GM23338 (cell line): ENCODE data around the gene EGF. TPM values are rescaled to one million over a fixed set of nuclear protein-coding genes. Genes with fewer than 3 reads are reported as not detected.

Source experiments
- ATAC-seq: fragments of 200-7000 bp; cut with Tn5 transposase; 3 replicates; pipeline ENCODE4 v1.9.1; 2020
- DNase-seq: peaks from one replicate; pipeline ENCODE4 v3.0.0-alpha.2; 2015; ENCODE audit warnings: low spot score
- H2AFZ ChIP-seq: fragments of 200-600 bp; sonication (generic); 2 replicates; pipeline ENCODE4 v1.8.0; 2016; ENCODE audit warnings: antibody characterized with exemption, mild to moderate bottlenecking, moderate library complexity
- H3F3A ChIP-seq: fragments of 200-600 bp; sonication (generic); replicated peaks from 2 replicates; pipeline ENCODE4 v1.8.0; 2017; ENCODE audit warnings: antibody characterized with exemption, mixed run types, low read depth
- H3K27ac ChIP-seq: fragments of 200-600 bp; sonication (generic); 2 replicates; pipeline ENCODE4 v1.6.1; 2016; ENCODE audit warnings: low read depth
- H3K27me3 ChIP-seq: fragments of 200-600 bp; sonication (generic); 2 replicates; pipeline ENCODE4 v1.8.0; 2016; ENCODE audit warnings: mild to moderate bottlenecking, mixed run types, moderate library complexity; ENCODE audit not compliant: insufficient read depth
- H3K36me3 ChIP-seq: fragments of 200-600 bp; sonication (generic); 2 replicates; pipeline ENCODE4 v1.8.0; 2016; ENCODE audit warnings: mild to moderate bottlenecking; ENCODE audit not compliant: insufficient read depth
- H3K4me1 ChIP-seq: fragments of 200-600 bp; sonication (generic); 2 replicates; pipeline ENCODE4 v1.8.0; 2016; ENCODE audit warnings: mild to moderate bottlenecking, moderate library complexity; ENCODE audit not compliant: insufficient read depth
- H3K4me2 ChIP-seq: fragments of 200-600 bp; sonication (generic); 2 replicates; pipeline ENCODE4 v1.7.1; 2017; ENCODE audit warnings: mixed run types
- H3K4me3 ChIP-seq: fragments of 200-600 bp; sonication (generic); 2 replicates; pipeline ENCODE4 v1.6.1; 2016; ENCODE audit warnings: mixed run types
- H3K79me2 ChIP-seq: fragments of 200-600 bp; sonication (generic); replicated peaks from 2 replicates; pipeline ENCODE4 v1.8.0; 2017; ENCODE audit warnings: mild to moderate bottlenecking; ENCODE audit not compliant: insufficient read depth
- H3K9me2 ChIP-seq: fragments of 200-600 bp; sonication (generic); 2 replicates; pipeline ENCODE4 v1.8.0; 2017; ENCODE audit not compliant: insufficient read depth
- H4K20me1 ChIP-seq: fragments of 200-600 bp; sonication (generic); replicated peaks from 2 replicates; pipeline ENCODE4 v1.8.0; 2017; ENCODE audit warnings: mild to moderate bottlenecking; ENCODE audit not compliant: insufficient read depth
- H3K27ac Mint-ChIP-seq: 2 replicates; pipeline ENCODE4 v1.8.0; 2020; ENCODE audit warnings: inconsistent platforms, mild to moderate bottlenecking, moderate library complexity, mixed read lengths
- H3K27me3 Mint-ChIP-seq: 3 replicates; pipeline ENCODE4 v1.8.0; 2022; ENCODE audit warnings: low read depth, mild to moderate bottlenecking, moderate library complexity, mixed read lengths, inconsistent platforms; ENCODE audit not compliant: insufficient read depth, poor library complexity
- H3K36me3 Mint-ChIP-seq: 3 replicates; pipeline ENCODE4 v1.8.0; 2021; ENCODE audit warnings: low read depth, mild to moderate bottlenecking, inconsistent platforms, moderate library complexity, mixed read lengths
- H3K4me1 Mint-ChIP-seq: 3 replicates; pipeline ENCODE4 v1.8.0; 2020; ENCODE audit warnings: mild to moderate bottlenecking, inconsistent platforms, mixed read lengths
- H3K4me3 Mint-ChIP-seq: 3 replicates; pipeline ENCODE4 v1.8.0; 2021; ENCODE audit warnings: moderate library complexity, mild to moderate bottlenecking, inconsistent platforms, mixed read lengths
- H3K9me3 Mint-ChIP-seq: 3 replicates; pipeline ENCODE4 v1.8.0; 2020; ENCODE audit warnings: moderate library complexity, mild to moderate bottlenecking, inconsistent platforms, mixed read lengths
- CREB1 ChIP-seq: fragments of 250-450 bp; sonication (Bioruptor Pico); IDR thresholded peaks from 2 replicates; pipeline ENCODE4 v1.5.0; 2020; ENCODE audit warnings: low read depth, mild to moderate bottlenecking, moderate library complexity
- EZH2 ChIP-seq: fragments of 200-600 bp; sonication (generic); IDR thresholded peaks from one replicate; pipeline ENCODE4 v1.8.0; 2017; ENCODE audit warnings: antibody characterized with exemption, mild to moderate bottlenecking, low read depth; ENCODE audit not compliant: unreplicated experiment
- EZH2phosphoT487 ChIP-seq: fragments of 200-600 bp; sonication (generic); IDR thresholded peaks from one replicate; pipeline ENCODE4 v1.8.1; 2018; ENCODE audit warnings: antibody characterized with exemption; ENCODE audit not compliant: unreplicated experiment
- JUNB ChIP-seq: IDR thresholded peaks from one replicate; pipeline ENCODE4 v1.6.1; 2016; ENCODE audit warnings: antibody characterized with exemption; ENCODE audit not compliant: unreplicated experiment
- NANOG ChIP-seq: IDR thresholded peaks from 2 replicates; pipeline ENCODE4 v1.6.1; 2016; ENCODE audit warnings: antibody characterized with exemption, borderline replicate concordance
- POLR2AphosphoS5 ChIP-seq: IDR thresholded peaks from 2 replicates; pipeline ENCODE4 v1.6.1; 2016; ENCODE audit warnings: antibody characterized with exemption, low read depth
- STAT1 ChIP-seq: IDR thresholded peaks from one replicate; pipeline ENCODE4 v1.6.1; 2016; ENCODE audit warnings: antibody characterized with exemption; ENCODE audit not compliant: unreplicated experiment
- ZNF114 ChIP-seq: fragments of 250-450 bp; sonication (Bioruptor Pico); IDR thresholded peaks from 2 replicates; pipeline ENCODE4 v1.5.0; 2020; ENCODE audit warnings: mild to moderate bottlenecking, moderate library complexity
- ZNF331 ChIP-seq: fragments of 250-450 bp; sonication (Bioruptor Pico); IDR thresholded peaks from 2 replicates; pipeline ENCODE4 v1.5.0; 2020; ENCODE audit warnings: low read depth, mild to moderate bottlenecking, moderate library complexity
- polyA plus RNA-seq: library from polyadenylated mRNA; unstranded; fragments of >200 nt; fragmentation: Nextera tagmentation; extraction: Ambion mirVana; gene quantifications from 2 replicates; pipeline ENCODE4 v1.2.1, GENCODE V29; 2016
- total RNA-seq: library from RNA; depleted of rRNA; stranded (reverse); fragments of >200 nt; shearing (Covaris generic); gene quantifications from 2 replicates; pipeline ENCODE4 v1.2.3, GENCODE V29; 2014
- TF ChIP-seq, protein P1 (sequence below): fragments of 250-450 bp; sonication (Bioruptor Pico); IDR thresholded peaks from 2 replicates; pipeline ENCODE4 v1.5.0; 2020; ENCODE audit warnings: mild to moderate bottlenecking, moderate library complexity
- TF ChIP-seq, protein P2 (sequence below): IDR thresholded peaks from one replicate; pipeline ENCODE4 v1.6.1; 2018; ENCODE audit warnings: antibody characterized with exemption; ENCODE audit not compliant: unreplicated experiment
- TF ChIP-seq, protein P3 (sequence below), 2 experiments: fragments of 200-600 bp in 1 of 2; sonication (generic) in 1 of 2; conservative IDR thresholded peaks; 2 replicates each; pipeline versions ENCODE4 v1.5.1 to v1.6.1; 2016 to 2017; ENCODE audit warnings: antibody characterized with exemption in 2 of 2, low read depth in 2 of 2, mild to moderate bottlenecking in 2 of 2, moderate library complexity in 1 of 2
- TF ChIP-seq, protein P4 (sequence below): IDR thresholded peaks from 2 replicates; pipeline ENCODE4 v1.6.1; 2016; ENCODE audit warnings: antibody characterized with exemption

EGF gene
- total and polyA plus RNA-seq, 2 experiments from 2014 or later, result 1.4 to 3.0 TPM

DNA sequence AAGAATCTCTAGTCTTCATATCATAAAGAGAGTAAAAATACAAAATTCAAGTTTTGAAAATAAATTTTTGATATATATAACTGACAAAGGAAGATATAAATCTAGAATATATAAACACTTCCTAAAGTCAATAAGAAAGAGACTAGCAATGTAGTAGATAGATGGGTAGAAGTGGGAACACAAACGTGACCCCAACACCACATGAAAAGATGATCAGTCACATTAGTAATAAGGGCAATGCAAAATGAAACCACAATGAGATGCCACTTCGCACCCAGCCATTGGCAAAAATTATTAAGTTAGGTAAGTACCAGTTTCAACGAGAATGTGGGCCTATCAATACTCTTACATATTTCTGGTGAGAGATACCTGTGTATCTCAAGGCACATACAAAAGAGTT, 106.5 kb downstream of the EGF start:
- Histone ChIP-seq H3K4me1 (peaks cover 13% of the 10 kb centered on the region), H3K4me2 (no peak overlapping the region), H3K36me3 (no peaks in the 10 kb centered on the region), H4K20me1 (no peaks in the 10 kb centered on the region), H3K27me3 (no peaks in the 10 kb centered on the region), H3F3A (no peaks in the 10 kb centered on the region), H3K9me2 (no peaks in the 10 kb centered on the region), H3K79me2 (no peaks in the 10 kb centered on the region), H3K27ac (no peak overlapping the region), H3K4me3 (no peak overlapping the region), H2AFZ (no peak overlapping the region)
- no peak for DNase-seq
- H3K4me1 Mint-ChIP-seq, result peaks cover 19% of the 10 kb centered on the region
- TF ChIP-seq POLR2AphosphoS5 (no peak), STAT1 (no peak), EZH2 (no peak), NANOG (no peak), ZNF331 (CRISPR knock-in tag) (no peak), JUNB (no peak), EZH2phosphoT487 (no peak), ZNF114 (CRISPR knock-in tag) (no peak), CREB1 (no peak)
- TF ChIP-seq, protein P1, sequence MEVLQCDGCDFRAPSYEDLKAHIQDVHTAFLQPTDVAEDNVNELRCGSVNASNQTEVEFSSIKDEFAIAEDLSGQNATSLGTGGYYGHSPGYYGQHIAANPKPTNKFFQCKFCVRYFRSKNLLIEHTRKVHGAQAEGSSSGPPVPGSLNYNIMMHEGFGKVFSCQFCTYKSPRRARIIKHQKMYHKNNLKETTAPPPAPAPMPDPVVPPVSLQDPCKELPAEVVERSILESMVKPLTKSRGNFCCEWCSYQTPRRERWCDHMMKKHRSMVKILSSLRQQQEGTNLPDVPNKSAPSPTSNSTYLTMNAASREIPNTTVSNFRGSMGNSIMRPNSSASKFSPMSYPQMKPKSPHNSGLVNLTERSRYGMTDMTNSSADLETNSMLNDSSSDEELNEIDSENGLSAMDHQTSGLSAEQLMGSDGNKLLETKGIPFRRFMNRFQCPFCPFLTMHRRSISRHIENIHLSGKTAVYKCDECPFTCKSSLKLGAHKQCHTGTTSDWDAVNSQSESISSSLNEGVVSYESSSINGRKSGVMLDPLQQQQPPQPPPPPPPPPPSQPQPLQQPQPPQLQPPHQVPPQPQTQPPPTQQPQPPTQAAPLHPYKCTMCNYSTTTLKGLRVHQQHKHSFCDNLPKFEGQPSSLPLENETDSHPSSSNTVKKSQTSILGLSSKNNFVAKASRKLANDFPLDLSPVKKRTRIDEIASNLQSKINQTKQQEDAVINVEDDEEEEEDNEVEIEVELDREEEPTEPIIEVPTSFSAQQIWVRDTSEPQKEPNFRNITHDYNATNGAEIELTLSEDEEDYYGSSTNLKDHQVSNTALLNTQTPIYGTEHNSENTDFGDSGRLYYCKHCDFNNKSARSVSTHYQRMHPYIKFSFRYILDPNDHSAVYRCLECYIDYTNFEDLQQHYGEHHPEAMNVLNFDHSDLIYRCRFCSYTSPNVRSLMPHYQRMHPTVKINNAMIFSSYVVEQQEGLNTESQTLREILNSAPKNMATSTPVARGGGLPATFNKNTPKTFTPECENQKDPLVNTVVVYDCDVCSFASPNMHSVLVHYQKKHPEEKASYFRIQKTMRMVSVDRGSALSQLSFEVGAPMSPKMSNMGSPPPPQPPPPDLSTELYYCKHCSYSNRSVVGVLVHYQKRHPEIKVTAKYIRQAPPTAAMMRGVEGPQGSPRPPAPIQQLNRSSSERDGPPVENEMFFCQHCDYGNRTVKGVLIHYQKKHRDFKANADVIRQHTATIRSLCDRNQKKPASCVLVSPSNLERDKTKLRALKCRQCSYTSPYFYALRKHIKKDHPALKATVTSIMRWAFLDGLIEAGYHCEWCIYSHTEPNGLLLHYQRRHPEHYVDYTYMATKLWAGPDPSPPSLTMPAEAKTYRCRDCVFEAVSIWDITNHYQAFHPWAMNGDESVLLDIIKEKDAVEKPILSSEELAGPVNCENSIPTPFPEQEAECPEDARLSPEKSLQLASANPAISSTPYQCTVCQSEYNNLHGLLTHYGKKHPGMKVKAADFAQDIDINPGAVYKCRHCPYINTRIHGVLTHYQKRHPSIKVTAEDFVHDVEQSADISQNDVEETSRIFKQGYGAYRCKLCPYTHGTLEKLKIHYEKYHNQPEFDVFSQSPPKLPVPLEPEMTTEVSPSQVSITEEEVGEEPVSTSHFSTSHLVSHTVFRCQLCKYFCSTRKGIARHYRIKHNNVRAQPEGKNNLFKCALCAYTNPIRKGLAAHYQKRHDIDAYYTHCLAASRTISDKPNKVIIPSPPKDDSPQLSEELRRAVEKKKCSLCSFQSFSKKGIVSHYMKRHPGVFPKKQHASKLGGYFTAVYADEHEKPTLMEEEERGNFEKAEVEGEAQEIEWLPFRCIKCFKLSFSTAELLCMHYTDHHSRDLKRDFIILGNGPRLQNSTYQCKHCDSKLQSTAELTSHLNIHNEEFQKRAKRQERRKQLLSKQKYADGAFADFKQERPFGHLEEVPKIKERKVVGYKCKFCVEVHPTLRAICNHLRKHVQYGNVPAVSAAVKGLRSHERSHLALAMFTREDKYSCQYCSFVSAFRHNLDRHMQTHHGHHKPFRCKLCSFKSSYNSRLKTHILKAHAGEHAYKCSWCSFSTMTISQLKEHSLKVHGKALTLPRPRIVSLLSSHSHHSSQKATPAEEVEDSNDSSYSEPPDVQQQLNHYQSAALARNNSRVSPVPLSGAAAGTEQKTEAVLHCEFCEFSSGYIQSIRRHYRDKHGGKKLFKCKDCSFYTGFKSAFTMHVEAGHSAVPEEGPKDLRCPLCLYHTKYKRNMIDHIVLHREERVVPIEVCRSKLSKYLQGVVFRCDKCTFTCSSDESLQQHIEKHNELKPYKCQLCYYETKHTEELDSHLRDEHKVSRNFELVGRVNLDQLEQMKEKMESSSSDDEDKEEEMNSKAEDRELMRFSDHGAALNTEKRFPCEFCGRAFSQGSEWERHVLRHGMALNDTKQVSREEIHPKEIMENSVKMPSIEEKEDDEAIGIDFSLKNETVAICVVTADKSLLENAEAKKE (CRISPR knock-in tag), result no peak
- TF ChIP-seq, protein P2, sequence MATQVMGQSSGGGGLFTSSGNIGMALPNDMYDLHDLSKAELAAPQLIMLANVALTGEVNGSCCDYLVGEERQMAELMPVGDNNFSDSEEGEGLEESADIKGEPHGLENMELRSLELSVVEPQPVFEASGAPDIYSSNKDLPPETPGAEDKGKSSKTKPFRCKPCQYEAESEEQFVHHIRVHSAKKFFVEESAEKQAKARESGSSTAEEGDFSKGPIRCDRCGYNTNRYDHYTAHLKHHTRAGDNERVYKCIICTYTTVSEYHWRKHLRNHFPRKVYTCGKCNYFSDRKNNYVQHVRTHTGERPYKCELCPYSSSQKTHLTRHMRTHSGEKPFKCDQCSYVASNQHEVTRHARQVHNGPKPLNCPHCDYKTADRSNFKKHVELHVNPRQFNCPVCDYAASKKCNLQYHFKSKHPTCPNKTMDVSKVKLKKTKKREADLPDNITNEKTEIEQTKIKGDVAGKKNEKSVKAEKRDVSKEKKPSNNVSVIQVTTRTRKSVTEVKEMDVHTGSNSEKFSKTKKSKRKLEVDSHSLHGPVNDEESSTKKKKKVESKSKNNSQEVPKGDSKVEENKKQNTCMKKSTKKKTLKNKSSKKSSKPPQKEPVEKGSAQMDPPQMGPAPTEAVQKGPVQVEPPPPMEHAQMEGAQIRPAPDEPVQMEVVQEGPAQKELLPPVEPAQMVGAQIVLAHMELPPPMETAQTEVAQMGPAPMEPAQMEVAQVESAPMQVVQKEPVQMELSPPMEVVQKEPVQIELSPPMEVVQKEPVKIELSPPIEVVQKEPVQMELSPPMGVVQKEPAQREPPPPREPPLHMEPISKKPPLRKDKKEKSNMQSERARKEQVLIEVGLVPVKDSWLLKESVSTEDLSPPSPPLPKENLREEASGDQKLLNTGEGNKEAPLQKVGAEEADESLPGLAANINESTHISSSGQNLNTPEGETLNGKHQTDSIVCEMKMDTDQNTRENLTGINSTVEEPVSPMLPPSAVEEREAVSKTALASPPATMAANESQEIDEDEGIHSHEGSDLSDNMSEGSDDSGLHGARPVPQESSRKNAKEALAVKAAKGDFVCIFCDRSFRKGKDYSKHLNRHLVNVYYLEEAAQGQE, result no peak
- TF ChIP-seq, protein P3, sequence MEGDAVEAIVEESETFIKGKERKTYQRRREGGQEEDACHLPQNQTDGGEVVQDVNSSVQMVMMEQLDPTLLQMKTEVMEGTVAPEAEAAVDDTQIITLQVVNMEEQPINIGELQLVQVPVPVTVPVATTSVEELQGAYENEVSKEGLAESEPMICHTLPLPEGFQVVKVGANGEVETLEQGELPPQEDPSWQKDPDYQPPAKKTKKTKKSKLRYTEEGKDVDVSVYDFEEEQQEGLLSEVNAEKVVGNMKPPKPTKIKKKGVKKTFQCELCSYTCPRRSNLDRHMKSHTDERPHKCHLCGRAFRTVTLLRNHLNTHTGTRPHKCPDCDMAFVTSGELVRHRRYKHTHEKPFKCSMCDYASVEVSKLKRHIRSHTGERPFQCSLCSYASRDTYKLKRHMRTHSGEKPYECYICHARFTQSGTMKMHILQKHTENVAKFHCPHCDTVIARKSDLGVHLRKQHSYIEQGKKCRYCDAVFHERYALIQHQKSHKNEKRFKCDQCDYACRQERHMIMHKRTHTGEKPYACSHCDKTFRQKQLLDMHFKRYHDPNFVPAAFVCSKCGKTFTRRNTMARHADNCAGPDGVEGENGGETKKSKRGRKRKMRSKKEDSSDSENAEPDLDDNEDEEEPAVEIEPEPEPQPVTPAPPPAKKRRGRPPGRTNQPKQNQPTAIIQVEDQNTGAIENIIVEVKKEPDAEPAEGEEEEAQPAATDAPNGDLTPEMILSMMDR (conservative IDR thresholded peaks at IDR 0.05; ENCODE audit: low read depth in 2 of 2), result no peak
- TF ChIP-seq, protein P4, sequence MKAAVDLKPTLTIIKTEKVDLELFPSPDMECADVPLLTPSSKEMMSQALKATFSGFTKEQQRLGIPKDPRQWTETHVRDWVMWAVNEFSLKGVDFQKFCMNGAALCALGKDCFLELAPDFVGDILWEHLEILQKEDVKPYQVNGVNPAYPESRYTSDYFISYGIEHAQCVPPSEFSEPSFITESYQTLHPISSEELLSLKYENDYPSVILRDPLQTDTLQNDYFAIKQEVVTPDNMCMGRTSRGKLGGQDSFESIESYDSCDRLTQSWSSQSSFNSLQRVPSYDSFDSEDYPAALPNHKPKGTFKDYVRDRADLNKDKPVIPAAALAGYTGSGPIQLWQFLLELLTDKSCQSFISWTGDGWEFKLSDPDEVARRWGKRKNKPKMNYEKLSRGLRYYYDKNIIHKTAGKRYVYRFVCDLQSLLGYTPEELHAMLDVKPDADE, result no peak
- H3K27me3 Mint-ChIP-seq, result peaks cover 8% of the 10 kb centered on the region
- H3K27ac Mint-ChIP-seq, result no peak overlapping the region
- no peak for ATAC-seq
- no peaks in the 10 kb centered on the region for H3K36me3 Mint-ChIP-seq
- no peak overlapping the region for H3K4me3 Mint-ChIP-seq
- peaks cover 7% of the 10 kb centered on the region; the same call in 2 of the 3 replicates for H3K9me3 Mint-ChIP-seq
